HepG2 (cell line): ENCODE results near the gene CD68. TPM values are rescaled to one million over a fixed set of nuclear protein-coding genes. Genes with fewer than 3 reads are reported as not detected.

ENCODE experiments used
- AGO2 ChIP-seq: fragments of 200-400 bp; formaldehyde crosslinking; optimal IDR thresholded peaks from 2 replicates; pipeline ENCODE3; 2017; ENCODE audit warnings: mild to moderate bottlenecking, low read depth, low read length, moderate library complexity
- GATAD1 ChIP-seq: IDR thresholded peaks from 2 replicates; pipeline ENCODE4 v1.6.1; 2016; ENCODE audit warnings: missing genetic modification reagents, missing compliant biosample characterization
- GTF3A ChIP-seq: sonication (generic); formaldehyde crosslinking; conservative IDR thresholded peaks from 2 replicates; pipeline ENCODE4 v1.4.0; 2020; ENCODE audit warnings: mild to moderate bottlenecking, missing genetic modification reagents
- SOX6 ChIP-seq, 2 experiments: fragments of 450-650 bp in 1 of 2; sonication (generic) in 1 of 2; formaldehyde crosslinking in 1 of 2; IDR thresholded peaks; 2 replicates each; pipeline versions ENCODE4 v1.4.0 to v1.6.1; 2017 to 2020; ENCODE audit warnings: antibody characterized with exemption in 1 of 2, mild to moderate bottlenecking in 1 of 2, missing genetic modification reagents in 1 of 2
- TCF12 ChIP-seq, 2 experiments: fragments of 450-650 bp in 1 of 2; sonication (generic) in 1 of 2; formaldehyde crosslinking in 1 of 2; IDR thresholded peaks; 2 replicates each; pipeline versions ENCODE4 v1.6.1 to v1.8.0; 2017 to 2022; ENCODE audit warnings: antibody characterized with exemption in 1 of 2, mild to moderate bottlenecking in 1 of 2, missing genetic modification reagents in 1 of 2, moderate library complexity in 1 of 2
- ZFYVE20 ChIP-seq: sonication (generic); formaldehyde crosslinking; IDR thresholded peaks from 2 replicates; pipeline ENCODE4 v1.8.0; 2023; ENCODE audit warnings: low read depth, mild to moderate bottlenecking, moderate library complexity, missing genetic modification reagents, borderline replicate concordance
- ZNF549 ChIP-seq: sonication (generic); formaldehyde crosslinking; IDR thresholded peaks from 2 replicates; pipeline ENCODE4 v1.5.0; 2020; ENCODE audit warnings: missing genetic modification reagents
- ZNF563 ChIP-seq: sonication (generic); formaldehyde crosslinking; IDR thresholded peaks from 2 replicates; pipeline ENCODE4 v1.8.0; 2022; ENCODE audit warnings: mild to moderate bottlenecking, moderate library complexity, missing genetic modification reagents
- ZNF564 ChIP-seq: sonication (generic); formaldehyde crosslinking; IDR thresholded peaks from 2 replicates; pipeline ENCODE4 v1.8.1; 2023; ENCODE audit warnings: mild to moderate bottlenecking, missing genetic modification reagents
- ZSCAN31 ChIP-seq: sonication (generic); formaldehyde crosslinking; IDR thresholded peaks from 2 replicates; pipeline ENCODE4 v1.5.0; 2020; ENCODE audit warnings: low read depth, mild to moderate bottlenecking, missing genetic modification reagents
- polyA plus RNA-seq, 8 experiments: library from polyadenylated mRNA; depleted of rRNA in 3 of 8; stranded (reverse) in 7 of 8; unstranded in 1 of 8; fragments of >200 nt; fragmentation: Illumina TruSeq in 4 of 8; extraction: Trizol in 4 of 8; gene quantifications; 2 replicates each; pipeline versions ENCODE4 v1.2.1 to v1.2.3, GENCODE V29; 2011 to 2016; ENCODE audit warnings: low read depth in 4 of 8, missing spikeins in 1 of 8, mixed read lengths in 1 of 8; ENCODE audit not compliant: insufficient read depth in 1 of 8
- total RNA-seq, 5 experiments: library from RNA; depleted of rRNA; stranded (reverse); fragments of >200 nt; fragmentation: Illumina TruSeq; extraction: Trizol; gene quantifications; 2 replicates each; pipeline ENCODE4 v1.2.3, GENCODE V29; 2016; ENCODE audit warnings: low read depth in 1 of 5
- TF ChIP-seq, protein P1 (sequence below): sonication (generic); formaldehyde crosslinking; IDR thresholded peaks from 2 replicates; pipeline ENCODE4 v1.4.0; 2020; ENCODE audit warnings: mild to moderate bottlenecking, missing genetic modification reagents
- TF ChIP-seq, protein P2 (sequence below): sonication (generic); formaldehyde crosslinking; IDR thresholded peaks from 2 replicates; pipeline ENCODE4 v1.5.0; 2020; ENCODE audit warnings: mild to moderate bottlenecking, missing genetic modification reagents, borderline replicate concordance
- TF ChIP-seq, protein P3 (sequence below): sonication (generic); formaldehyde crosslinking; IDR thresholded peaks from 2 replicates; pipeline ENCODE4 v1.4.0; 2020; ENCODE audit warnings: missing genetic modification reagents
- TF ChIP-seq, protein P4 (sequence below), 2 experiments: sonication (generic) in 1 of 2; formaldehyde crosslinking in 1 of 2; IDR thresholded peaks; 2 replicates each; pipeline versions ENCODE4 v1.5.1 to v1.6.1; 2011 to 2020; ENCODE audit warnings: borderline replicate concordance in 1 of 2, low read depth in 1 of 2, low read length in 1 of 2, mild to moderate bottlenecking in 1 of 2, missing genetic modification reagents in 1 of 2, moderate library complexity in 1 of 2

CD68 gene
- total and polyA plus RNA-seq, 2 of the 13 experiments (the other 11 are each of a cell fraction or from before 2014, with no cell fraction given): 10.3 to 104 TPM

DNA sequence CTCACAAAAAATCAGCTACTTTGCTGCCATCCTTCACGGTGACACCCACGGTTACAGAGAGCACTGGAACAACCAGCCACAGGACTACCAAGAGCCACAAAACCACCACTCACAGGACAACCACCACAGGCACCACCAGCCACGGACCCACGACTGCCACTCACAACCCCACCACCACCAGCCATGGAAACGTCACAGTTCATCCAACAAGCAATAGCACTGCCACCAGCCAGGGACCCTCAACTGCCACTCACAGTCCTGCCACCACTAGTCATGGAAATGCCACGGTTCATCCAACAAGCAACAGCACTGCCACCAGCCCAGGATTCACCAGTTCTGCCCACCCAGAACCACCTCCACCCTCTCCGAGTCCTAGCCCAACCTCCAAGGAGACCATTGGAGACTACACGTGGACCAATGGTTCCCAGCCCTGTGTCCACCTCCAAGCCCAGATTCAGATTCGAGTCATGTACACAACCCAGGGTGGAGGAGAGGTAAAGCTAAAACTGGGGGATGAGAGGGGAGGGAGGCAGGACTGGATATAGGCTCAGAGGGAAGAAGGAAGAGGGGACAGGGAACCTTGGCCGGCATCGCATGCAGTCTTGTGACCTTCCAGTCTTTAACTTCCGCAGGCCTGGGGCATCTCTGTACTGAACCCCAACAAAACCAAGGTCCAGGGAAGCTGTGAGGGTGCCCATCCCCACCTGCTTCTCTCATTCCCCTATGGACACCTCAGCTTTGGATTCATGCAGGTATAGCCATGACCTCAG lies 581 bp downstream of the CD68 start (continued):
- TF ChIP-seq, protein P1, sequence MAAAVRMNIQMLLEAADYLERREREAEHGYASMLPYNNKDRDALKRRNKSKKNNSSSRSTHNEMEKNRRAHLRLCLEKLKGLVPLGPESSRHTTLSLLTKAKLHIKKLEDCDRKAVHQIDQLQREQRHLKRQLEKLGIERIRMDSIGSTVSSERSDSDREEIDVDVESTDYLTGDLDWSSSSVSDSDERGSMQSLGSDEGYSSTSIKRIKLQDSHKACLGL (CRISPR knock-in tag): no peak
- TF ChIP-seq ZFYVE20 (CRISPR knock-in tag): no peak
- TF ChIP-seq ZNF564 (CRISPR knock-in tag): no peak
- no peak for TF ChIP-seq TCF12 (IDR thresholded peaks at IDR 0.05)
- TF ChIP-seq TCF12 (CRISPR knock-in tag; IDR thresholded peaks at IDR 0.05): no peak
- no peak for TF ChIP-seq ZNF549
- 0 out of 2 replicates have a peak, but pooled peaks have one; percentile 12 for TF ChIP-seq ZSCAN31
- TF ChIP-seq, protein P2, sequence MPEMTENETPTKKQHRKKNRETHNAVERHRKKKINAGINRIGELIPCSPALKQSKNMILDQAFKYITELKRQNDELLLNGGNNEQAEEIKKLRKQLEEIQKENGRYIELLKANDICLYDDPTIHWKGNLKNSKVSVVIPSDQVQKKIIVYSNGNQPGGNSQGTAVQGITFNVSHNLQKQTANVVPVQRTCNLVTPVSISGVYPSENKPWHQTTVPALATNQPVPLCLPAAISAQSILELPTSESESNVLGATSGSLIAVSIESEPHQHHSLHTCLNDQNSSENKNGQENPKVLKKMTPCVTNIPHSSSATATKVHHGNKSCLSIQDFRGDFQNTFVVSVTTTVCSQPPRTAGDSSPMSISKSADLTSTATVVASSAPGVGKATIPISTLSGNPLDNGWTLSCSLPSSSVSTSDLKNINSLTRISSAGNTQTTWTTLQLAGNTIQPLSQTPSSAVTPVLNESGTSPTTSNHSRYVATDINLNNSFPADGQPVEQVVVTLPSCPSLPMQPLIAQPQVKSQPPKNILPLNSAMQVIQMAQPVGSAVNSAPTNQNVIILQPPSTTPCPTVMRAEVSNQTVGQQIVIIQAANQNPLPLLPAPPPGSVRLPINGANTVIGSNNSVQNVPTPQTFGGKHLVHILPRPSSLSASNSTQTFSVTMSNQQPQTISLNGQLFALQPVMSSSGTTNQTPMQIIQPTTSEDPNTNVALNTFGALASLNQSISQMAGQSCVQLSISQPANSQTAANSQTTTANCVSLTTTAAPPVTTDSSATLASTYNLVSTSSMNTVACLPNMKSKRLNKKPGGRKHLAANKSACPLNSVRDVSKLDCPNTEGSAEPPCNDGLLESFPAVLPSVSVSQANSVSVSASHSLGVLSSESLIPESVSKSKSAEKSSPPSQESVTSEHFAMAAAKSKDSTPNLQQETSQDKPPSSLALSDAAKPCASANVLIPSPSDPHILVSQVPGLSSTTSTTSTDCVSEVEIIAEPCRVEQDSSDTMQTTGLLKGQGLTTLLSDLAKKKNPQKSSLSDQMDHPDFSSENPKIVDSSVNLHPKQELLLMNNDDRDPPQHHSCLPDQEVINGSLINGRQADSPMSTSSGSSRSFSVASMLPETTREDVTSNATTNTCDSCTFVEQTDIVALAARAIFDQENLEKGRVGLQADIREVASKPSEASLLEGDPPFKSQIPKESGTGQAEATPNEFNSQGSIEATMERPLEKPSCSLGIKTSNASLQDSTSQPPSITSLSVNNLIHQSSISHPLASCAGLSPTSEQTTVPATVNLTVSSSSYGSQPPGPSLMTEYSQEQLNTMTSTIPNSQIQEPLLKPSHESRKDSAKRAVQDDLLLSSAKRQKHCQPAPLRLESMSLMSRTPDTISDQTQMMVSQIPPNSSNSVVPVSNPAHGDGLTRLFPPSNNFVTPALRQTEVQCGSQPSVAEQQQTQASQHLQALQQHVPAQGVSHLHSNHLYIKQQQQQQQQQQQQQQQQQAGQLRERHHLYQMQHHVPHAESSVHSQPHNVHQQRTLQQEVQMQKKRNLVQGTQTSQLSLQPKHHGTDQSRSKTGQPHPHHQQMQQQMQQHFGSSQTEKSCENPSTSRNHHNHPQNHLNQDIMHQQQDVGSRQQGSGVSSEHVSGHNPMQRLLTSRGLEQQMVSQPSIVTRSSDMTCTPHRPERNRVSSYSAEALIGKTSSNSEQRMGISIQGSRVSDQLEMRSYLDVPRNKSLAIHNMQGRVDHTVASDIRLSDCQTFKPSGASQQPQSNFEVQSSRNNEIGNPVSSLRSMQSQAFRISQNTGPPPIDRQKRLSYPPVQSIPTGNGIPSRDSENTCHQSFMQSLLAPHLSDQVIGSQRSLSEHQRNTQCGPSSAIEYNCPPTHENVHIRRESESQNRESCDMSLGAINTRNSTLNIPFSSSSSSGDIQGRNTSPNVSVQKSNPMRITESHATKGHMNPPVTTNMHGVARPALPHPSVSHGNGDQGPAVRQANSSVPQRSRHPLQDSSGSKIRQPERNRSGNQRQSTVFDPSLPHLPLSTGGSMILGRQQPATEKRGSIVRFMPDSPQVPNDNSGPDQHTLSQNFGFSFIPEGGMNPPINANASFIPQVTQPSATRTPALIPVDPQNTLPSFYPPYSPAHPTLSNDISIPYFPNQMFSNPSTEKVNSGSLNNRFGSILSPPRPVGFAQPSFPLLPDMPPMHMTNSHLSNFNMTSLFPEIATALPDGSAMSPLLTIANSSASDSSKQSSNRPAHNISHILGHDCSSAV: no peak
- TF ChIP-seq, protein P3, sequence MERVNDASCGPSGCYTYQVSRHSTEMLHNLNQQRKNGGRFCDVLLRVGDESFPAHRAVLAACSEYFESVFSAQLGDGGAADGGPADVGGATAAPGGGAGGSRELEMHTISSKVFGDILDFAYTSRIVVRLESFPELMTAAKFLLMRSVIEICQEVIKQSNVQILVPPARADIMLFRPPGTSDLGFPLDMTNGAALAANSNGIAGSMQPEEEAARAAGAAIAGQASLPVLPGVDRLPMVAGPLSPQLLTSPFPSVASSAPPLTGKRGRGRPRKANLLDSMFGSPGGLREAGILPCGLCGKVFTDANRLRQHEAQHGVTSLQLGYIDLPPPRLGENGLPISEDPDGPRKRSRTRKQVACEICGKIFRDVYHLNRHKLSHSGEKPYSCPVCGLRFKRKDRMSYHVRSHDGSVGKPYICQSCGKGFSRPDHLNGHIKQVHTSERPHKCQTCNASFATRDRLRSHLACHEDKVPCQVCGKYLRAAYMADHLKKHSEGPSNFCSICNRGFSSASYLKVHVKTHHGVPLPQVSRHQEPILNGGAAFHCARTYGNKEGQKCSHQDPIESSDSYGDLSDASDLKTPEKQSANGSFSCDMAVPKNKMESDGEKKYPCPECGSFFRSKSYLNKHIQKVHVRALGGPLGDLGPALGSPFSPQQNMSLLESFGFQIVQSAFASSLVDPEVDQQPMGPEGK (CRISPR knock-in tag): no peak
- no peak for TF ChIP-seq SOX6 (IDR thresholded peaks at IDR 0.05)
- TF ChIP-seq SOX6 (CRISPR knock-in tag; IDR thresholded peaks at IDR 0.05): no peak
- TF ChIP-seq GATAD1 (CRISPR knock-in tag): no peak
- TF ChIP-seq, protein P4, sequence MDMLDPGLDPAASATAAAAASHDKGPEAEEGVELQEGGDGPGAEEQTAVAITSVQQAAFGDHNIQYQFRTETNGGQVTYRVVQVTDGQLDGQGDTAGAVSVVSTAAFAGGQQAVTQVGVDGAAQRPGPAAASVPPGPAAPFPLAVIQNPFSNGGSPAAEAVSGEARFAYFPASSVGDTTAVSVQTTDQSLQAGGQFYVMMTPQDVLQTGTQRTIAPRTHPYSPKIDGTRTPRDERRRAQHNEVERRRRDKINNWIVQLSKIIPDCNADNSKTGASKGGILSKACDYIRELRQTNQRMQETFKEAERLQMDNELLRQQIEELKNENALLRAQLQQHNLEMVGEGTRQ (IDR thresholded peaks at IDR 0.05; ENCODE audit: low read depth, low read length): no peak
- TF ChIP-seq, protein P4 (CRISPR knock-in tag; IDR thresholded peaks at IDR 0.05; ENCODE audit: borderline replicate concordance): no peak
- TF ChIP-seq AGO2: peak; percentile 91
- TF ChIP-seq ZNF563 (CRISPR knock-in tag): no peak
- no peak for TF ChIP-seq GTF3A (CRISPR knock-in tag)
